Uterus (tissue), 2 donors: Measurements from ENCODE around the gene P4HTM.

Experiments used
- CTCF ChIP-seq, 4 experiments: fragments of 200-600 bp in 2 of 4; fragments of 450-650 bp in 2 of 4; sonication (generic) in 2 of 4; IDR thresholded peaks; one replicate each; pipeline ENCODE4 v1.5.1; 2016 to 2019; ENCODE audit warnings: antibody characterized with exemption in 4 of 4, mild to moderate bottlenecking in 2 of 4, moderate library complexity in 1 of 4
- POLR2A ChIP-seq, 2 donors: fragments of 450-650 bp; IDR thresholded peaks; one replicate each; pipeline ENCODE4 v1.6.1; 2016; ENCODE audit warnings: antibody characterized with exemption in 2 of 2, mild to moderate bottlenecking in 1 of 2, moderate library complexity in 1 of 2

GRCh38 chr3:48991851-48992545, 2.0 kb downstream of the P4HTM start:
- no peak for TF ChIP-seq CTCF (IDR thresholded peaks at IDR 0.05)
- TF ChIP-seq POLR2A (IDR thresholded peaks at IDR 0.05), result no peak
